Measurements from ENCODE around the gene SEMA5A.

The SEMA5A gene

DNA sequence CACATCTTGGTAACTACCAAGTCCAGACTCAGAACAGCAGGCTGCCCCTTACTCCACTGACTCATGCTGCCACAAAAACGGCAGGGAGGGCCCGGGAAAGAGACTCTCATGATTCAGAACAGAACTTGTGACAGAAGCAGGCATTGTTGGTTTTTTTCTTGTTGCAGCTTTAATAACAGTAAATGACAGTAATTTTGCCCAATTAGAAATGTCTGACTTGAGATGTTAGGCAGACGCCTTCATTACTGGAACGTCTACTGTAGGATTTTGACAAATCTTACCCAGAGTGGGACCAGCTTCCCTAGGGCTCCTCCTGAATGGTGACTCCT, 77.9 kb downstream of the SEMA5A start:
- DNase-seq, result no peak

DNA sequence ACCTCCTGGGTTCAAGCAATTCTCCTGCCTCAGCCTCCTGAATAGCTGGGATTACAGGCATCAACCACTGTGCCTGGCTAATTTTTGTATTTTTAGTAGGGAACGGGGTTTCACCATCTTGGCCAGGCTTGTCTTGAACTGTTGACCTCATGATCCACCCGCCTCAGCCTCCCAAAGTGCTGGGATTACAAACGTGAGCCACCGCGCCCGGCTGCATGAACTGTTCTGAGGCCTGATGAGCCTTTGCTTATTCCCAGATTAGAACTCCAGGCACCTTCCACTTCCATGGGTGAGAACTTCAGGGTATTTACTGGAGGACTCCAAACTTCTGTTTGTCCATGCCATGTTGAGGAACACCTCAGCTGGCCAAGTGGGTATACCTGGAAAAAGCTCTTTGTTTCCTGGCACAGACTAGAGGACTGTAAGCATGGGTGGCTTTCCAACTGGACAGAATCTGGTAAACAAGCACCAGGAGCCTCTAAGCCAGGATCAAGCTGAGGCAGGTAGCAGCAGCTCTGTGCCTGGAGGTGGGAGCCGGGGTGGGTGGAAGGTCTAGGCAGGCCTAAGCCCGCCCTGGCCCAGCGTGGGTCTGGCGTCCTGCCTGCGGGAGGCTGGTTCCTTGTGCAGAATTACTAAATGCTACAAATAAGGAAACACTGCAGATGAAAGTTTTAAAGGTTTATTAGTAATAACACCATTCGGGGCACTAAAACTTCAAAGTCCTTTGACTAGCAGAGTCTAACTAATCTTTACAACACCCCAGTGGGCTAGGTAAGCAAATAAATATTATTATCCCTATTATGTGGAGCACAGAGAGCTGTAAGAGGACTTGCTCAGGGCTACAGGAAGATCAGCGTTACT, 78.4 kb downstream of the SEMA5A start:
- DNase-seq, result no peak

DNA sequence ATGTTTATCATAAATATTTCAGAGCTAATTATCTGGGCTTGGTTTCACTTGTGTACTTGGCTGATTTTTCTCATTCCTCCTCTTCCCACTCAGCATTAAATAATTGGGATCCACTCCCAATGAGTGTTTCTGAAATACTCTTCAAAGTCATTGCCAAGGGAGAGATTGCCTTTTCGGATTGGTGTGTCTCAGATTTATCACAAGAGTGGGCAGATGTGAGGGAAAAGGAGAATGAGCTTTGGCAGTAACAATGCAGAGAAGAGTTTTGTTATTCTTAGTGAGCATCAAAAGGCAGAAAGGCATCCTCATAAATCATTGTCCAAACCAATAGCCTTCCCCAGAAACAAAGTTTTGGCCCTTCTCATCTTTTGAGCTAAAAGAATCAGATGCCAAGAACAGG, 79.2 kb downstream of the SEMA5A start:
- no peak for DNase-seq

DNA sequence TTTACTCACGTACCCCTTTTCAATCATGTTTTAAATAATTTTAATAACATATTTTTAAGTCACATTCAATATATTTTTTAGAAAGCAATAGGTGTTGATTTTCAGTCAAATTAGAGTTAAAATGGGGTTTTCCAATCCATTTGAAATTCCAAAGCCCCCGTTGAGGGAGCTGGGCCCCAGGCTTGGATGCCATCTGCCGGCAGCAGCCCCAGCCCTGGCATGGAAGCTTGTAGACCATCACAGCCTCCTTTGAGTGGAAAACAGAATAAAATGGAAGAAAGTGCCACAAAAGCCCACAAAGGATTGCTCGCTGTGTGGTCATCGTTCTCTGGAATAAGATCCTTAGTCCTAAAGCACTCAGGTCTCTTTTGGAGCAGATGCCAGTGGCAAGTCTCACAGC, 81.4 kb downstream of the SEMA5A start:
- DNase-seq, result no peak

DNA sequence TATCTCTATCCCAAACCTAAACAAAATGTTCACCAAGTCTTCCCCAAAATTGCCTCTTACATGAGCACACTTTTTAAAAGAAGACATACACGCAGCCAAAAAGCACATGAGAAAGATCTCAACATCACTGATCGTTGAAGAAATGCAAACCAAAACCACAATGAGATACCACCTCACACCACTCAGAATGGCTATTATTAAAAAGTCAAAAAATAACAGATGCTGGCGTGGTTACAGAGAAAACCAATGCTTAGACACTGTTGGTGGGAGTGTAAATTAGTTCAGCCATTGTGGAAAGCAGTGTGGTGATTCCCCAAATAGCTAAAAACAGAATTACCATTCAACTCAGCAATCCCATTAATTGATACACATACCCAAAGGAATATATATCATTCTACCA, 83.8 kb downstream of the SEMA5A start:
- DNase-seq, result no peak

DNA sequence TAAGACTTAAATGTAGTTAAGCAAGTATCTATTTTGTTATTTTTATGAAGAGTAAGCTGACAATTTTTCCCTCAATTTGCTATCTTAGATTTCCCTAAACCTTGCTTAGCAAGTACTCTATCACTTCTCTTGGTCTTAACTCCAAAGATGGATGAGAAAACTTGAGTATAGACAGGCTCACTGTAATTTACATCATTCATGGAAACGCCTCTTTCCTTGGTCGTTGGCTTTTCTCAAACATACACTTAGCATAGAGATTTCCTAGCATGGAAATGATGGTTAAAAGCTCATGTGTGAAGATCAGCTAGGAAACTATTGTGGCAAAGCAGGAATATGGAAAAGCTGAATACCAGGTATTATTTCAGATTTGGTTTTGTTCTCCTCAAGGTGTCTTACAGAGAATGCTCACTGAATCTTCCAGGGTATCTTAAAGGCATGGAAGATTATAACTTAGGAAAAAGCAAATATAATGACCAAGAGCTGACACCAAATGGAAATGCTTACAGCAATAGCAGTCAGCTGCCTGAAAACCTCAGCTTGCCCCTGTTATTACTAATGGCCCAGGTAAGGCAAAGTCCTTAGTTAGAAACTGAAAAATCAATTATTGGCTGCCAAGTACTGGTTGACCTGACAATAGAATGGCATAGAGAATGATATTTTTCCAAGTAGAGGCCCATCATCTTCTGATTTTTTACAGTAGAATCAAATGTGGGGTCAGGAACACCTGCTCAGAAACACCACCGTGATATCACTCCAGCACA, 84.8 kb downstream of the SEMA5A start:
- no peak for DNase-seq

DNA sequence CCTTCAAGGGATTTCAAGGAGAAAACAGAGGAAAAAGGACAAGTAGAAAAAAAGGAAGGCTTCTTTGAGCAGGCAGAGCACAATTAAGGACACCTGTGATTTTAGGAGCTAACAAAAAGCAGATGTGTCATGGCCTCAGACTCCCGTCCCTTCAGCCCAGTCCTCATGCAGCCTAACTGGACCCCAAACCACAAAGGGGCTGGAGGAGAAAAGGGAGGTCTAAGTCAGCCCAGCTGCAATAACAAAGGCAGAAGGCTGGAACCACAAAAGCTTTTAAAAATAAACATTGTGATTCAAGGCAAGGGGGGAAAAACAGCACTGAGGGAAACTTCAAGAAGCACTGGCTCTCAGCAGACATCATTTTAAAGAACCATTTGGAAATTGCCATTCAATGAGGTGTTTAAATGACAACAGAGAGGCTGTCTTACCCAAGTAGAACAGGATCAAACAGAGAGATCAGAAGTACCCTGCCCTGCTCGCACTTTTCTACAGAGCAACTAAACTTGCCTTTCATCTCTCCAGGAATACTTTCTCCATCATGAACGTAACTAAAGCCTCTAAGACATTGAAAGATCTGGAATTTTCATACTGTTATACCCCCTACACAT, 89.3 kb downstream of the SEMA5A start:
- DNase-seq, result no peak

DNA sequence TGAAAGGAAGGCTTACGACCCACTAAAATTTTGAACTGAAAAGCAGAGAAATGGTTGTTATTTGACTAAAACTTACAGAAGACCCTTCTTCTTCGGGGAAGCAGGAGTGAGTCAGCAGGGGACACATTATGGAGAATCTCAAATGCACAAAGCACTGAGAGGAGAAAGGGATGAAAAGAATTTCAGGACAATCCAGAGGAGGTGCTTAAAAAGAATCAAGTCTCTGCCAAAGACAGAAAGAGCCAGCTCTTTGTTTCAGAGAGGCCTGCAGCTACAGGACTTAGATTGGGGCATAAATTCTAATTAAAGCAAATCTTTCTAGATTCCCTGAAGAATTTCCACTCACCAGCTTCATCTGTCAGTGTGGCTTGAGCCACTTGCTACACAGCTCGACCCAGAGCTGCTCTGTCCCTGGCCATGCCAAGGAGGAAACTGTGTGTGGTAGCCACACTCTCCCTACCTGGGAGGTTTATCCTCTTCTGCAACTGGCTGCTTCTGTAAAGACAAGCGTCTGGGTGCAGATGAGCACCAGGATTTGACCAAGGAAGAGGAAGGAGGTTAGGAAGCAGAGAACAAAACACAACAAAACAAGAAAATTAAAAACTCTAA, 89.9 kb downstream of the SEMA5A start:
- DNase-seq, result no peak

DNA sequence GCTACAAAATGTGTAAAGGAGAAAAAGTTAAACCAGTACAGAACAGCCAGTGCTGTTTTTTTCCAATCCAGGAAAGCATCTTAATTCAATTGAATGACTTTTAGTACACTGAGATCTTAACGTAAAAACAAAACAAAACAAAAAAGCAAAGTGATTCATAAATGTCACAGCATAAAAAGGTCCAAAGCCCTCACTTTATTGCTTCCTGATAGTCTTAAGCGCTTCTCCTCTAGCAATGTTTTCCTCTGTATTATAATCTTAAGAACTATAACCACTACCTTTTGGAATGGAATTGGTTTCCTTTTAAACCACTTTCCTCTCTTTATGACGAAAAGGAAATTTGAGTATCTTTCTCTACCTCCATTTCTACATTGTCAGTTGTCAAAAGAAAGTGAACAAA, 91.4 kb downstream of the SEMA5A start:
- DNase-seq, result no peak

DNA sequence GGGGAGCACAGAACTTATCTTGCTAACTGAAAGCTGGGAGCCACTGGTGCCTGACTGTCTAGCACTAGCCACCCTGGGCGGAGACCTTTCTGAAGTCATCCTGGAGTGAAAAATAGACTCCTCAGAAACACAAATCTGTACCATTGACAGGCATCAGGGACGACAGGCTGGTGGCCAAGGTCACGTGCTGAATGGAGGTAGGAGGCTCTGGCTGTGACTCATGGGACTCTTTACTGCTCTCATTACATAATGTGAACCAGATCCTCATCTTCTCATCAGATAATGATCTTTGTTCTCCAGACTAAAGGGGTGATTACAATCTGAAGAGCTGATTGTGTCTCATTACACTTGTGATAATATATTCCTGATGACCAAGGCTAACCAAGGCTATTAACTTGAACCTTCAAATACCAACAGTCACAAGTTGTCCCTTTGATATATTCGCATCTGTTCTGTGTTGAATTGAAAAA, 91.8 kb downstream of the SEMA5A start:
- no peak for DNase-seq

DNA sequence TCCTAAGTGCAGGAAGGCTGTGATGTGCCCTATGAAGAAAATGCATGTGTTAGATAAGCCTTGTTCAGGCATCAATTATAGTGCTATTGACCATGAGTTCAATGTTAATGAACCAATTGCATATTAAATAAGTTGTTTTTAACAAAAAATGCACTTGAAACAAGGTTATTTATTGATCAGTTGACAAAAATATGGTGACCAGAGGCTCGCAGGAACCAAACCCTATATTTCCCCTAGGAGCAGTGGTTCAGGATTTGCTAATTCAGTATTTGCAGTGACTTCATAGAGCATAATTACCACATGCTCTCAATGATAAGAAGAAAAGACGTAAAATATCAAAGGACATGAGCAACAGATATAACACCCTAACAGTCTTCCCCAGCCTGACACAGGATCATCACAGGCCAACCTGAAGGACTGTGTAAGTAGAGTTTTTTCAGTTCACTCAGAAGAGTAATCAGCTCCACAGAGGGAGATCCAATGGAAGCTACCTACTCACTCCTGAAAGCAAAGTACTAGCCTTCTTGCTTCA, 92.3 kb downstream of the SEMA5A start:
- DNase-seq, result no peak

DNA sequence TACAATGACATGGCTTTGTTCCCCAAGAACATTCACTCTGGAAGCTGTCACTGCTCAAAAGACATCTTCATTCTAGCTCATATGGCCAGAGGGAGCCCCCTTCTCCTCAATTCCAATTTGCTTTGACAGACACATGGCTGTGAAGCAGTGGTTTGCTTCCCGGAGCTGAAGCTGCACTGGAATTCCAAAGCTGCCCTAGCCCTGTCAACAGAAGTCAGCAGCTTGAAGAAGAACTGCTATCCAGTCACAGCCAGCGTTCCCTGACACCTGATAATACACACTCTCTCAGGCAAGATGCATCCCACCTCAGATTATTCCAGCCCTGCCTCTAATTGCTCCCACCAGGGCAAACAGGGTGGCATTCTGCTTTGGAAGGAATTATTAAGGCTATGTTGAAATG, 93.7 kb downstream of the SEMA5A start:
- DNase-seq, result no peak

DNA sequence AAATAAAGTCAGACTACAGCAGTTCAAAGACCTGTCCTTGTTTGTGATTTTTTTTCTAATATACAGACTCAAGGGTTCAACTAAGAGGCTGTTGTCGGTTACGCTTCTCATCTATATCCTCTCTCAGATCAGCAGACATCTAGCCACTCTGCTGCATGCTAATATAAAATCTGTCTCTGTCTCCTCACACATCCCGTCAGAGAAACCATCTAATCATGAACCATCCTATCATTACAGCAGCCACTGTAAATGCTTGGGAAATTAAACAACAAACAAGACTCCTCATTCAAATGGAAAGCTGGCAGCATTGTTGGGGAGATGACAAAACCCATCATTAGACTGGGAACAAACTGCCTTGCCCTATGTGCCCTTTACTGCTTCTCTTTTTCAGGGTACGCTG, 94.8 kb downstream of the SEMA5A start:
- DNase-seq, result no peak

DNA sequence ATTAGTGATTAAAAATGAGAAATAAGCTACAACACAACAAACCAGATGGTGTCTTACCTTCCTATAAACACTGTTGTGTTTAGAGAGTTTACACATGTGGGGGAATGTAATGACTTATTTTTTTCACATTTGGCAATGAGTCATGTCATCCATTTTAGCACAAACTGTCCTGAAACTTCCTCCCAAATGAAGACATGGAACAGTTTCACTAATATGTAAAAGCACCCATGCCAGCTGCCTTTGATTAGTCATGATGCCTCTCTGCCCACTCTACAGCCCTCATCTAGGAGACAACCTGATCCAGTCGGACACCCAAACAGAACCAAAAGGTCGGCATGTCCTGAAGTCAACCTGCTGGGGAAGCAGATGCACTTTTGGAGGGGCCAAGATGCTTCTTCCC, 98.2 kb downstream of the SEMA5A start:
- no peak for DNase-seq

DNA sequence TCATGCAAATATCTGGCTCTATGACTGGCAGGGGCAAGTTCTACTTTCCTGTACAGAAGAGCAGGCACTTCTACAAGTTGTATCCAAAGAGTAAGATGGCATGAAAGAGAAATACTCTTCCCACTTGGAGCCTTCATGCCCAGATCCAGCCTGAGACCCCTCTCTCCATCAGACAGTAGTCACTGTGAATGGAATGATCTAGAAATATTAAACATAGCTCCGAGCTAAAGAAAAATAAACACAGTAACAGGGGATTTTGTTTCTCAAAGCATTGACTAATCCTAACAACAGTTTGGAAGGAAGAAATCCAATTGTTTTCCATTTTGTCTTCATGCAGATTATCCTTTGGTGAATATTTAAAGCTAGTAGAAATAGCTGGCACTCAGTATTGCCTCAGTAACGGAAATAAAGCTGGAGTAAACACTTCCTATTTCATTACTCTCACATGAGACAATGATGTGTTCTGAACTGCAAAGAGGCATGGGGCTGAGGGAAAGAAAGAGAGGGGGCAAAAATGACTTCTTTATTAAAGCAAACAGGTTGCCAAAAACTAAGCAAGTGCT, 100.0 kb downstream of the SEMA5A start:
- DNase-seq, result no peak

DNA sequence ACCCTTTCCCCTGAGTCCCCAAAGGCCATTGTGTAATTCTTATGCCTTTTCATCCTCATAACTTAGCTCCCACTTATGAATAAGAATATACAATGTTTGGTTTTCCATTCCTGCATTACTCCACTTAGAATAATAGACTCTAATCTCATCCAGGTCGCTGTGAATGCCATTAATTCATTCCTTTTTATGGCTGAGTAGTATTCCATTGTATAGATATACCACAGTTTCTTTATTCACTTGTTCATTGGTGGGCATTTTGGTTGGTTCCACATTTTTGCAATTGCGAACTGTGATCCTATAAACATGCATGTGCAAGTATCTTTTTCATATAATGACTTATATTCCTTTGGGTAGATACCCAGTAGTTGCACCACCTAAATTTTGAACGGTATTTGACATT, 101.5 kb downstream of the SEMA5A start:
- DNase-seq, result no peak

DNA sequence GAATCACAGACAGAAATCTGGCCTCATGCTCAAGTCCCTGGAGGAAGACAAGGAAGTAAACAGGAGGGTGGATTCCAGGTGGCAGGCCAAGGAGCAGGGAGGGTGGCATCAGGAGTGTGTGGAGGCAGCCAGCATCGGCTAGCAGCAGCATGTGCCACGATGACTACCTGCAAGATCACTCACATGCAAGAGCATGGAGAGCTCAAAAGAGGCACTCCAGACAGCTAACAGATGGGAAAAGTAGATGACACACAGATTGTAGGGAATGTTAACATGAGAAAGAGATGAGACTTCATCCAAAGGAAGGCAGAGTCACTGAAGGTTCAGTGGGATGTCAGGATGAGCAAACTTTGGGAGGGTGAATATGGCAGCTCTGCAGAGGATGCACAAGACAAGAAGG, 104.3 kb downstream of the SEMA5A start:
- DNase-seq, result no peak

DNA sequence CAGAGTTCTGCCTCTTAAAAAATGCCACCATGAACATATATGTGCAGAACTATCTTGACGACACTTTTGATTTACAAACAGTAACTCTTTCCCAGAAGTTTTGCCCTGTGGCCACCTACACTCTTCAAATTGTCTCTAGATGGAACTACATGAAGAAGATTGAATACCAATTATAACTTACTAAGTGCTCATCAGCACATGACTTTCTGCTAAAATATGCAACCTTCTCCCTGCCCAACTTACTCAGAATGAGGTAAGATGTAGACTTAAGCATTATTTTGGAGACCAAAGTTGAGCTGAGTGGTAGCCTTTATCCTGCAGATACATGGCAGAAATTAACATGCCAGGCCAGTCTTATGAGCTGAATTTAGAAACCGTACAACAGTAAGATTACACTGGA, 105.4 kb downstream of the SEMA5A start:
- DNase-seq, result no peak

DNA sequence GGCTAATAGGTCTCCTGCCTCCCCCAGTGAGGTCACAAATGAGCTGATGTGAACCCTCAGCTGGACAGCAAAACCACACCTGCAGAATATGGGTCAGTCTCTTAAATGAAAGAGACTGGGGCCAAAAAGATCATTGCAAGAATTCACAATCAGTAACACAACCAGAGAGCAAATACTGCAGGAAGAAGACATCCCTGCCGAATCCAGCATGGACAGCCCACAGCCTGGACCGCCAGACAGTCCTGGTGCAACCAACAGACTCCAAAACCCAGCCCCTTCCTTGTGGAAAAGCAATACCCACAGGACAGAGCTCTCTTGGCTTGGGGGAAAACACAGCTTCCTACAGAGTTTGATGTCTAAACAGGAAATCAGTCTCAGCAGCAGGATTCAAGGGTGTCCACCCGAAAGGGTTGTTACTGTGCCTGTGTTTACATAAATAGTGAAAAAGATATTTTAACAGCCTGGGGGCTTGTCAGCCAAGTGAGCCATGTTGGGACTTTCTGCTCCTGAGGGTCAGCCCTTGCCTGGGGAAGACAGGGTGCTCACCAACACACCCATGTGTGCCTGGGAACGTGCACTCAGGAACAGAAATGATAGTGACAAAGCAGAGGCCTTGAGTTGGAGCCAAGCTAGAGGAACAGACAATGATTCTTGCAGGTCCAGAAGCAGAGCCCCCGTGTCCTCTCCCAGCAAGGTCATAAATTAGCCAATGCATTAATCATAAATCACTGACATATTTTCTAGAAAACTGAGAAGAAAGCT, 106.2 kb downstream of the SEMA5A start:
- no peak for DNase-seq

DNA sequence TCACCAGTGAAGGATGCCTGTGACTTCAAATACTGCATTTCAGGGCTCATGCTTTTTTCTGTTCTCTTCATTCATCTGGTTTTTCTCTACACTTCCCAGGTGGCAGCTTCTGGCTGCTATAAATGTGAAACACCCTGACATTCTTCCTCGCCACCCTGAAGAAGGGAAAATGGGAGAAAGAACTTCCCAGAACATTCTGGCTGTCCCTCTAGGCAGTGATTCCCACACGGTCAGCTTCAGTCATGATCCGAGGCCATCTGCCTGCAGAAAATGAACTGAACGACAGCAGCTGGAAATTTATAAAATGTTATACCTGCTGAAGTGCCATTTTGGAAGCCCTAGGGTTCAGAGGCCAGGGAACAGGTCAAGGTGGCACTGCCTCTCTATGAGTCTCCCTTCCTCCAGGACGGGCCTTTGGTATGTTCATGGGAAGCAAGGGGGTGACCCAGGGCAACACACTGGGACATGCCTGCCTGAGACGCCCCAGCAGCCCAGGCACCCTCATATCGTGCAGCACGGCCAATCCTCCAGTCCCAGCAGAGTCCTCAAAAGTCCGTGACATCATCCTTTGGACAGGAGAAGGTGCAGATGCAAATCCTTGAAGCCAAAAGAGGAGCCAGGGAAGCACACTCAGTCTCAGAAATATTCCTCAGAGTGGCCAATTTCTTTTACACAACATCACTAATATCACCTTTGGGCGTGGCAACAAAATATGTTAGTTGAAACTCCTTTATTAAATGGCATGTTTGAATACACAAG, 107.1 kb downstream of the SEMA5A start:
- DNase-seq, result no peak

DNA sequence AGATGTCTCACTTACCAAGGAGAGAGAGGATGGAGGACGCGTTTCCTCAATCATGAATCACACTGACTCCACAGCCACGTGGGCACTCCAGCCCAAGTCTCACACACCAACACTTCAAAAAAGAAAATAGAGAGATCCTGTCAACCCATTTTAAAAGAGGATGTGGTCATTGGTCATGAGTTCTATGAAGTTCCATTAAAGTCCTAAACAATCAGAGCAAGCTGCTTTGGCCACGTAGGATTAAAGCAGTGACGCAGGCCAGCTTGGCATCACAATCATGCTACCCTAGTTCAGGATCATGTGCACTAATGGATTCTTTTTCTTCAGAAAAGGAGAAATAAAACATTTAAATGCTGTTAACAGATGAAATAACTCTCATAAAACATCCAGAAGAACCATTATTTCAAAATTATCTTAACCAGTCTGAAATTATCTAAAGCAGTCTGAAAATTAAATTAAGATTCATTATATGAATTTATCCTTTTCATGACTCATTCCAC, 108.1 kb downstream of the SEMA5A start:
- DNase-seq, result no peak
